Measurements from ENCODE around the gene DLG2. TPM values are rescaled to one million over a fixed set of nuclear protein-coding genes. Genes with fewer than 3 reads are reported as not detected.

The DLG2 gene
- total RNA-seq, 3 donors from 2014 or later = 4.3 to 12.3 (median 6.9) TPM

DNA sequence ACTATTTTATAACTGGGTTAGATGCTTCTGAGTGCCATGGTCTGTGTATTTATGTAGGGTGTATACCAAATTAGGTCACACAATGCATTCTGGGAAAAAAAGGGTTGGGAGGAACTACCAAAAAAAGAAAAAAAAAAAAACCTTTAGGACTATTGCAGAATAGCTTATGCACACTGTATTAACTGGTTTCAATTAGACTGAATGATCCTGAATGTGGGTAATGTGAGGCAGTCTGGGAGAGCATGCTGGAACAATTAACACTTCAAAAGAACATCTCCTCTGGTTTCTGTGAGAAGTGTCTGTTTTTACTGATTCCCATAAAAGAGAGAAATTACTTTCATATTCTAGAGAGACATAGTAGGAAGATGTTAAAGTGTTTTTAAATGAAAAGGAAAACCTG lies 521.3 kb downstream of the DLG2 start:
- no peak for DNase-seq (ENCODE audit: low spot score in 2 of 2)
- TF ChIP-seq POLR2AphosphoS5 (IDR thresholded peaks at IDR 0.05) = no peak
- no peak for TF ChIP-seq POLR2A (IDR thresholded peaks at IDR 0.05)
- TF ChIP-seq, protein P1, sequence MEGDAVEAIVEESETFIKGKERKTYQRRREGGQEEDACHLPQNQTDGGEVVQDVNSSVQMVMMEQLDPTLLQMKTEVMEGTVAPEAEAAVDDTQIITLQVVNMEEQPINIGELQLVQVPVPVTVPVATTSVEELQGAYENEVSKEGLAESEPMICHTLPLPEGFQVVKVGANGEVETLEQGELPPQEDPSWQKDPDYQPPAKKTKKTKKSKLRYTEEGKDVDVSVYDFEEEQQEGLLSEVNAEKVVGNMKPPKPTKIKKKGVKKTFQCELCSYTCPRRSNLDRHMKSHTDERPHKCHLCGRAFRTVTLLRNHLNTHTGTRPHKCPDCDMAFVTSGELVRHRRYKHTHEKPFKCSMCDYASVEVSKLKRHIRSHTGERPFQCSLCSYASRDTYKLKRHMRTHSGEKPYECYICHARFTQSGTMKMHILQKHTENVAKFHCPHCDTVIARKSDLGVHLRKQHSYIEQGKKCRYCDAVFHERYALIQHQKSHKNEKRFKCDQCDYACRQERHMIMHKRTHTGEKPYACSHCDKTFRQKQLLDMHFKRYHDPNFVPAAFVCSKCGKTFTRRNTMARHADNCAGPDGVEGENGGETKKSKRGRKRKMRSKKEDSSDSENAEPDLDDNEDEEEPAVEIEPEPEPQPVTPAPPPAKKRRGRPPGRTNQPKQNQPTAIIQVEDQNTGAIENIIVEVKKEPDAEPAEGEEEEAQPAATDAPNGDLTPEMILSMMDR (IDR thresholded peaks at IDR 0.05) = no peak
- Histone ChIP-seq H3K36me3 (no peaks in the 10 kb centered on the region), H3K27ac (no peak overlapping the region), H3K4me3 (no peak overlapping the region), H3K27me3 (no peaks in the 10 kb centered on the region), H3K4me1 (no peaks in the 10 kb centered on the region), H3K9me3 (no peaks in the 10 kb centered on the region)
- intact Hi-C loops (cut with DNase I; ENCODE audit: low total_unique reads) = no loop called here

DNA sequence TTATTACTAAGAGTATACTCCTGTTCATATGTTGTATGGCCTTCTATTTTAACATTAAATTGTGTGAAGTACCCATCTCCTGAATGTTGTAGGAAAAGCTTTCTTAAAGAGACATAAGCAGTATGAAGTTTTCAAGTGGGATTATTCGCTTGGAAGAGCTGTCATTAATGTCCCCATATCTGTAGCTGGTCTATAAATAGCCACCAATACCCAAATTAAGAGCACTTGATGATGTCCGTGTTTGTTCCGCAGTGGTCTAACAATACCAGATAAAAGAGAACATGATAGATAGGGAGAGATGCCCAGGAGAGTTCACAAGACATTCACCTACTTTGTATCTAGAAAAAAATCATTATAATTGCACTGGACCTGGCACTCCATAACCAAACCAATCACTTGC lies 527.6 kb downstream of the DLG2 start:
- Histone ChIP-seq H3K9me3 (no peaks in the 10 kb centered on the region), H3K4me3 (no peak overlapping the region), H3K27ac (no peak overlapping the region), H3K27me3 (no peaks in the 10 kb centered on the region), H3K36me3 (no peaks in the 10 kb centered on the region), H3K4me1 (no peaks in the 10 kb centered on the region)
- TF ChIP-seq, protein P1 (IDR thresholded peaks at IDR 0.05) = no peak
- TF ChIP-seq POLR2A (IDR thresholded peaks at IDR 0.05) = no peak
- intact Hi-C loops (cut with DNase I; ENCODE audit: low total_unique reads) = no loop called here
- DNase-seq (ENCODE audit: low spot score in 2 of 2) = no peak

DNA sequence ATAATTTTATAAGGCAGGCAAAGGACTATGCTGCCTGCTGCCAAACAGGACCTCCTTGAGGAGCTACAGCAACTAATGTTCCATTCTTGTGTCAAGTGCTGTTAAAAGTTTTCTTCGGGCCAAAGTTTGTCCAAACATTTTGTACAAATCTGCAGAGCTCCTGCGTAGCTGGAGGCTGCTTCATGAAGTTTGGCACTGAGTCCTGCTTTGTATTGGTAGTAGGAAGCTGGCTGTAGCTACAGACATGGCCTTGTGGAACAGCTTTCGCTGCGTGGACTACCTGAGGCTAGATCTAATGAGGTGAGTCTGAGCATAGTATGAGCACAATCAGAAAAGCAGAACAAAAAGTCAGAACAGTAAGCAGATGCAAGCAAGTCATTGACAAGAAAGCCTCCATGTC lies 528.1 kb downstream of the DLG2 start:
- Histone ChIP-seq H3K27ac (no peak overlapping the region), H3K4me1 (no peaks in the 10 kb centered on the region), H3K9me3 (no peaks in the 10 kb centered on the region), H3K27me3 (no peaks in the 10 kb centered on the region), H3K4me3 (no peak overlapping the region), H3K36me3 (no peaks in the 10 kb centered on the region)
- intact Hi-C loops (cut with DNase I; ENCODE audit: low total_unique reads) = no loop called here
- TF ChIP-seq, protein P1 (IDR thresholded peaks at IDR 0.05) = no peak
- TF ChIP-seq POLR2AphosphoS5 (IDR thresholded peaks at IDR 0.05) (no peak), POLR2A (IDR thresholded peaks at IDR 0.05) (no peak)
- no peak for DNase-seq (ENCODE audit: low spot score in 2 of 2)

DNA sequence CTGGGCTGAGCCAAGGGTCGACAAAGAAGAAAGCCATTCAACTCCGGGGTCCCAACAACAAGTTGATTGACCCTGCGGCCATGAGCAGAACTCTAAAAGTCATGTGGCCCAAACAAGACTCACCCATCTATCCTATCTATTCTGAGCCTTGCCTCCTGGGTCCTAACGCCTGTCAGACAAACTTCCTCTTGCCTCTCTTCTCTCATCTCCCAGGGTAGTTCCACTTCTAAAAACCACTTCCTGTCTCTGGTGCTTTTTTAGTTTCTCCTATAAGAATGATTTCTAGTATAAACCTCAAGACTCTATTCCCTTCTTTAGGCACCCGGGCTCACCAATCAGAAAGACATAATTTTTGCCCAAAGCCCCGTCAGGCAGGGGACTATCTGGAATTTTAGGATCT lies 530.2 kb downstream of the DLG2 start:
- TF ChIP-seq, protein P1 (IDR thresholded peaks at IDR 0.05) = no peak
- TF ChIP-seq POLR2A (IDR thresholded peaks at IDR 0.05) = no peak
- TF ChIP-seq POLR2AphosphoS5 (IDR thresholded peaks at IDR 0.05) = no peak
- intact Hi-C loops (cut with DNase I; ENCODE audit: low total_unique reads) = no loop called here
- no peak overlapping the region for H3K4me3 ChIP-seq
- no peaks in the 10 kb centered on the region for H3K9me3 ChIP-seq
- H3K4me1 ChIP-seq = no peaks in the 10 kb centered on the region
- no peak overlapping the region for H3K27ac ChIP-seq
- DNase-seq (ENCODE audit: low spot score in 2 of 2) = no peak
- H3K27me3 ChIP-seq = no peaks in the 10 kb centered on the region
- no peaks in the 10 kb centered on the region for H3K36me3 ChIP-seq

DNA sequence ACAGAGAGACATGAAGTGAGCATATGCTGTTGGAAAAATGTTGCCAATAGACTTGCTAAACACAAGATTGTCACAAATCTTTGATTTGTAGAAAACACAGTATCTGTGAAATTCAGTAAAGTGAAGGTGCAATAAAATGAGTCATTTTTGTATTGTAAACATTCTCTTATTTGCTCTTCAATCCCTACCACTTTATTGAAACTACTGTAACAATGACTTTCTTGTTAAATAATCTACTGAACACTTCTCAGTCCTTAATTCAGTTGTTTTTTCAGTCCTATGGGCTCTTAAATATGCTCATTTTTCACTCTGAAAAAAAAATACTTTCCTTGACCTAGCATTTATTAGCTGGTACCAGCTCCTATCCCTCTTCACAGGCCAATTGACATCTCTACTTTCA lies 531.9 kb downstream of the DLG2 start:
- H3K9me3 ChIP-seq = no peaks in the 10 kb centered on the region
- H3K4me1 ChIP-seq = no peaks in the 10 kb centered on the region
- intact Hi-C loops (cut with DNase I; ENCODE audit: low total_unique reads) = no loop called here
- no peak for DNase-seq (ENCODE audit: low spot score in 2 of 2)
- TF ChIP-seq POLR2A (IDR thresholded peaks at IDR 0.05) (no peak), POLR2AphosphoS5 (IDR thresholded peaks at IDR 0.05) (no peak)
- TF ChIP-seq, protein P1 (IDR thresholded peaks at IDR 0.05) = no peak
- H3K4me3 ChIP-seq = no peak overlapping the region
- no peak overlapping the region for H3K27ac ChIP-seq
- H3K27me3 ChIP-seq = no peaks in the 10 kb centered on the region
- no peaks in the 10 kb centered on the region for H3K36me3 ChIP-seq
